Uterus (tissue), 2 donors: ENCODE measurements around the gene CORIN.

Source experiments
- CTCF ChIP-seq, 4 experiments: fragments of 200-600 bp in 2 of 4; fragments of 450-650 bp in 2 of 4; sonication (generic) in 2 of 4; IDR thresholded peaks; one replicate each; pipeline ENCODE4 v1.5.1; 2016 to 2019; ENCODE audit warnings: antibody characterized with exemption in 4 of 4, mild to moderate bottlenecking in 2 of 4, moderate library complexity in 1 of 4
- POLR2A ChIP-seq, 2 donors: fragments of 450-650 bp; IDR thresholded peaks; one replicate each; pipeline ENCODE4 v1.6.1; 2016; ENCODE audit warnings: antibody characterized with exemption in 2 of 2, mild to moderate bottlenecking in 1 of 2, moderate library complexity in 1 of 2

GRCh38 chr4:47654972-47655693 is 182.7 kb downstream of the CORIN start:
- TF ChIP-seq CTCF (IDR thresholded peaks at IDR 0.05) (no peak), POLR2A (IDR thresholded peaks at IDR 0.05) (no peak)
